ENCODE results near the gene DDHD1.
"Not testable (repeated sequence)": the region's sequence is repeated elsewhere in the genome, so short reads cannot be mapped to it uniquely, and the experiment has no call there.

Gene DDHD1

DNA sequence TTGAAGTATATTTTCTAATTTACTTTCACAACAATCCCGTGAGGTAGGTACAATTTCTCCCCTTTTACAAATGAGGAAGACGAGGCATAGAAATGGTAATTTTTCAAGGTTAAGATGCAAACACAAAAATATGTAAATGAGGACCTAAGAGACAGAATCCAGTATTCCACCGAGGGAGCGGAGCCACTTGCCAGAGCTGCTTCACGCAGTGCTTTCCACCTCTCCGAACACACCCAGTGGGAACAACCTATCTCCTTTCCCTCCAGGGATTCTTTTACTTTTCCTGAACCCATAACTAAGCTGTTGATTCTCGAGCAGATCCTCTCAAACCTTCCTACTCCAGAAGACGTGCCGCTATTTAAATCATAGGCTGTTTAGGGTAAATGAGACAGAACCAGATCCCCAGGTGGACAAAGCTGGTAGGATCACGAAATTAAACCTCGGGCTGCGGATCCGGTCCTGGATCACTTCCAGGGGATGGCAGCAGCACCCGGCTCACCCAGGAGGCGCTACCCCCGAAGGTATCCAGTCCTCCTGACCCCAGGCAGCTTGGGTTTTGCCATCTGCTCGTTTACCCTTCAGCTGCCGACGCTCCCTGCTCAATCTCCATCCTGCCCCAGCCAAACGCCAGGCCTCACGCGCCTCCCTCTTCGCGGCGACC lies 1.5 kb downstream of the DDHD1 start:
- no peak for DNase-seq

DNA sequence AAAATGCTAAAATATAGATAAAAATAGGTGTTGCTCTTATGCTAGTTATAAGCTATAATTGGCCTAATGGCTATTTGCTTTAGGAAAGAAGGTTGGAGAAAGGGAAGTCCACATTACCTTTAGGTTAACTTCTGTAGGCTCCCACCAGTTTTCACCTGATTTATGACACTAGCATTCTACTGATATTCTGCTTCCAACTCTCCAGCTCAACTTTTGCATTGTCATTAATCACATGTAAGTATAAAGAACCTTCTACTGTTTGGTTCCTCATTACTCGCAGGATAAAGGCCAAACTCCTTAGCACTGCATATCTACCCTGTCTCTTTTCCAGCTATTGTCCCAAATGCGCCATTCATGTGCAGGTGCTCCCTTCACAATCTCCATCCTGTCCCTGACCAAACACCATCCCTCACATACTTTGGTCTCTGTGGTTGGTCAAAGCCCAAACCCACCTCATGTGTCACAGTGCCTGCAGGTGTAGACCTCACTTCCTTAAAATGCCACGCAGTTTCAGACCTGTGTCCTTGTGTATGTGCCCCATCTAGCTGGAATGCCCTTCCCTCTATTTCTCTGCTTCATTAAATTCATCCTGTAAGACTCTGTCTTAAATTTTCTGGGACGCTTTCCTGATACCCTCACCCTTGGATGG lies 3.3 kb downstream of the DDHD1 start:
- DNase-seq: no peak

DNA sequence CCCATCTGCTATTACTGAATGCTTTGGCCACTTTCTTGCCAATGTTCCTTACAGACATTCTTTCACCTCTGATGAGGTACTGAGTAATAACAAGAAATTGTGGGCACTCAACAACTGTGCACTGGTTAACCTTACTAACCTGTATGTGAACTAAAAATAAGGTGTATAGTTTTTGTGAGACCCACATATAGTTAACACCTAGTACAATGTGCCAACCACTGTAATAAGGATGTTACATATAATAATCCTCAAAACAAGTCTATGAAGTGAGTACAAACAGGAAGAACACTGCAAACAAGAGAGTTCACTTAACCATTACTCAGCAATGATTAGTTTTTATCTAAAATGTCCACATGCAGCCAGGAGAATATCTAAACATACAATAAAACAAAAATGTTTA lies 4.5 kb downstream of the DDHD1 start:
- no peak for DNase-seq

DNA sequence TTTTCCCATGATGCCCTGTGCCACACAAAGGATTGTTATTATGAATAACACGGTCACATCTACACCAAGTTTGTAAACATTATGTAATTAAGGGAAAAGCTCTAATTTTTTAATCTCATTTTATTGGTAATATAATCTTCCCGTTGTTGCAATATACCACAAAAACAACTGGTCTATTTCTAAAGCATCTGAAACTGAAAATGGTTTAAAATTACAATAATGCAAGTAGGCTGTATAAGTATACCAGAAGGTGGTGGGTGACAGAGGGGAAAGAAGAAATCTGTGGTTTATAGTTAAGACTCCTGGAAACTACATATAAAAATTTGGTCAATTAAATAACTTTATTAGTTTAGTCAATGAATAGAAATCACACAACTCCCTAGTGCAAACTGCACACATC lies 5.2 kb downstream of the DDHD1 start:
- DNase-seq: no peak

DNA sequence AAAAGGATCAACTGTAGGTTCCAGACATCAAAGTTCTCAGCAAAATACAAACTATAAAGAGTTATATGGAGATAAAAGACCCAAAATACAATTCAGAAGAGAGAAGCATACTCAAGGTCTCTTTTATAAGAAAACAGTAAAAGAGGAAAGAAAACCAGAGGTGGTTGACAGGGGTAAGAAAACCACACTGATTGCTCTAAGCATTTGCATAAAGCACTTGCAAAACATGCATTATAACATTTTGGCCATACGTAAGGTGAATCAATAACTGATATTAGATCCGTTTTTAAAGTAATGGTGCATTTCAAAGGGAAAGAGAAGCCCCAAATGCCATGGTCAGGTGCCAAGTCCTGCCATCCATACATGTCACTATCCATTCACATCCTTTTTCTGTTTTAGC lies 5.9 kb downstream of the DDHD1 start:
- no peak for DNase-seq

DNA sequence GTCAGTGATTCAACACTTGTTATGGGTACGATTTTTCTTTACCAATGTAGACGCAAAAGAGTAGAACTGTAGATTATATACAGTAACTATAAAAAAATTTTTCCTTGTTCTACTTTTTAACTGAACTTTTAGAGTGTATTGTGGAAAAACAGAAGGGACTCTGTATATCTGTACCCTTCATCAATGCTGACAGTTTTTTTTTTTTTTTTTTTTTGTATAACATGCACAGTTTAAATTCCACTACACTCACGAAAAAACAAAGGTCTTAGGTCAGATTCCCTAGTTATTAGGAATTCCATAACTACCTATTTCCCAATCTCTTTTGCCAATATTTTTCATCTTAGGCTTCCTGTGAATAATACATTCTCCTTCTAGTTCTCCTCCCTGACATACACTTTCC lies 6.4 kb downstream of the DDHD1 start:
- DNase-seq: no peak

DNA sequence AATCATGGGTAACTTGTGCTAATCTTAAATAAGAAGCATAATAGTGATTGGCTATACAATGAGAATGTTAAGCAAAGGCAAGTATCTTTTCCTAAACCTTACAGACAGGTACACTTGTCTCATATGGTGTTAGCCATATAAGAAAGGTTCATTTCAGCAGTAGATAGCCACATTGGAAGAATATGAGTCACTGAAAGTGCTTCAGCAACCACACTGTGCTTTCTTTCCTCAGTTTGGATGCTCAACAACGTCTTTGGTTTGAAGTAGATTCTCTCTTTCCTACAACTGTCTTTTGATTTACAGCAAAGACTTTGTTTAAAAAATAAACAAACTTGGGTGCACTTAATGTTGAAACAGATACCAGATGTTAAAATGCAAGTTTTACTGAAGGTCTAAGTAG lies 8.9 kb downstream of the DDHD1 start:
- DNase-seq: no peak

DNA sequence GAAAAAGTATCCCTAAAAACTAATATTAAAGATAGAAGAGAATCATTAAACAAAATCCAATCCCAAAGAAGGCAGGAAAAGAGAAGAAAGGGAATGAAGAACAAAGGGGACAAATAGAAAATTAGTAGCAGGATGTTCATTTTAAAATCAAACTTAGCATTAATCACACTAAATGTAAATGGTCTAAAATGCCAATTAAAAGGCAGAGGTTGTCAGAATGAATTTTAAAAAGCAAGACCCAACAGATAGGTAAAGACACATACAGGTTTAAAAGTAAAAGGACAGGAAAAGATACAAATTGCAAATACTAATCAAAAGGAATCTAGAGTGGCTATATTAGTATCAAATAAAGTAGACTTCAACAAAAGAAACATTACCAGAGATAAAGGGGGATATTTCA lies 12.5 kb downstream of the DDHD1 start:
- no peak for DNase-seq

DNA sequence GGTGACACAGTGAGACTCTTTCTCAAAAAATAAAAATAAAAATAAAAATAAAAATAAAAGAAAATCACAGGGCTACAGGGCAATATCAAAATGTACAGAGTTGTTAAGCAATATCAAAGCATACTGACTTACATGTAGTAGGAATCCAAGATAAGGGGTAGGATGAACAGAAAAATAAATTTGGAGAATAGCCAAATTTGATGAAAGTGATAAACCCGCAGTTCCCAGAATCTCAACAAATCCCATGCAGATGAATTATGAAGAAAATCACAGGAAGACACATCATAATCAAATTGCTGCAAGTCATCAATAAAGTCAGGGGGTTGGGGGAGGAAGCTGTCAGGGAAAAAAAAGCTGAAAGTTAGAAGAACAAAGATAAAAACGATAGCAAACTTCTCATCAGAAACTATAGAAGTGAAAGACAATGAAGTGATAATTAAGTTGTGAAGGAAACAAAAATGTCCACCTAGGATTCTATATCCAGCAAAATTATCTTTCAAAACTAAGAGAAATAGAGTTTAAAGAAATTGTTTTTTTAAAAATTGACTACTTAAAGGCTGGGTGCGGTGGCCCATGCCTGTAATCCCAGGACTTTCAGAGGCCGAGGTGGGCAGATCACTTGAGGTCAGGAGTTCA lies 15.4 kb downstream of the DDHD1 start:
- no peak for DNase-seq

DNA sequence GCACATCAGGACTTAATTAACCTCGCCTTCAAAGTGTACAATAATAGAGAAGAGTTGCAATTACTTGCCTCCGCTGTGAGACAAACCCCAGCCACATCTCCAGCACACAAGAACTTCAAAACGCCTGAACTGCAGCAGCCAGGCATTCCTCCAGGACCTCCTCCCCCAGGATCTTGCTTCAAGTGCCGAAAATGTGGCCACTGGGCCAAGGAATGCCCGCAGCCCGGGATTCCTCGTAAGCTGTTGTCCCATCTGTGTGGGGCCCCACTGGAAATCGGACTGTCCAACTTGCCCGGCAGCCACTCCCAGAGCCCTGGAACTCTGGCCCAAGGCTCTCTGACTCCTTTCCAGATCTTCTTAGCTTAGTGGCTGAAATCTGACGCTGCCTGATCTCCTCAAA lies 22.6 kb downstream of the DDHD1 start:
- DNase-seq: not testable (repeated sequence)

DNA sequence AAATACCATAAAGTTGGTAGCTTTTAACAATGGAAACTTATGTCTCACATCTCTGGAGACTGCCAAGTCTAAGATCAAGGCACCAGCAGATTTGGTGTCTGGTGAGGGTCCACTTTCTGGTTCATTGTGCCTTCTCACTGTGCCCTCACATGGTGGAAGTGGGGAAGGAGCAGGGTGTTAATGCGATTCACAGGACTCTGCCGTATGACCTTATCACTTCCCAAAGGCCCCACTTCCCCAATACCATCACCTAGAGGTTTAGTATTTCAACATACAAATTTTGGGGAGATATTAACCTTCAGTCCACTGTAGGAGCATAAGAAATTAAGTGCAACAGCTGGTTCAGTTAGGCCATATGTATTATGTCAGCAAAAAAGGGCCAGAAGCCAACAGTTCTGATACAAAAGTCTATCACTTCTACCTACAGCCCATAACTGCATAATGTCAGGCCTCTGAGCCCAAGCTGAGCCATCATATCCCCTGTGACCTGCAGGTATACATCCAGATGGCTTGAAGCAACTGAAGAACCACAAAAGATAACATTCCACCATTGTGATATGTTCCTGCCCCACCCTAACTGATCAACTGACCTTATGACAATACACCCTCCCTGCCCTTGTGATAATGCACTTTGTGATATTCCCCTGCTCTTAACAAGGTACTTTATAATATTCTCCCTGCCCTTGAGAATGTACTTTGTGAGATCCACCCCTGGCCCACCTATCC lies 24.7 kb downstream of the DDHD1 start:
- DNase-seq: no peak

DNA sequence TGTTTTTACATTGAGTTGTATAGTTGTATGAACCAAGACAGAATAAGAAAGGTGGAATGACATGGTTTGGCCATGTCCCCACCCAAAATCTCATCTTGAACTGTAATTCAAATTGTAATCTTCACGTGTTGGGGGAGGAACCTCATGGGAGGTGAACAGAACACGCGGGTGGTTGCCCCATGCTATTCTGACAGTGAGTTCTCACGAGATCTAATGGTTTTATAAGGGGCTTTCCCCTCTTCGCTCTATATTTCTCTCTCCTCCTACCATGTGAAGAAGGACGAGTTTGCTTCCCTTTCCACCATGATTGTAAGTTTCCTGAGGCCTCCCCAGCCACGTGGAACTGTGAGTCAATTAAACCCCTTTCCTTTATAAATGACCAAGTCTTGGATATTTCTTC lies 25.3 kb downstream of the DDHD1 start:
- DNase-seq: no peak

DNA sequence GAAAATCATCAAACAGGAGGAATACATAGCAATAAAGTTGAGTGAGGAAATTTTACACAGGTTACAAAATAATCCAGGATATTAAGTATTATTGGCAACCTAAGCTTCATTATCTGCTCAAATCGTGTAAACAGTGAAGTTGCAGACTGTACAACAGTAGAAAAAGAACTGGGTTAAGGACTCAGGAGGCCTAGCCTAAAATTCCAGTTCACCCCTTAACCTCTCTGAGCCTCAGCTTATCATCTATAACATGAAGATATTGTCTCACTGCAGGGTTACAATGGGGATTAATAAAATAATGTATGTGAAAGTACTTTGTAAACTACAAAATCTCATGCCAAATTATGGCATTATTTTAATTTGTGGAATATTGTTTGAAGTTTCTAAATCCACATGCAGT lies 26.0 kb downstream of the DDHD1 start:
- no peak for DNase-seq

DNA sequence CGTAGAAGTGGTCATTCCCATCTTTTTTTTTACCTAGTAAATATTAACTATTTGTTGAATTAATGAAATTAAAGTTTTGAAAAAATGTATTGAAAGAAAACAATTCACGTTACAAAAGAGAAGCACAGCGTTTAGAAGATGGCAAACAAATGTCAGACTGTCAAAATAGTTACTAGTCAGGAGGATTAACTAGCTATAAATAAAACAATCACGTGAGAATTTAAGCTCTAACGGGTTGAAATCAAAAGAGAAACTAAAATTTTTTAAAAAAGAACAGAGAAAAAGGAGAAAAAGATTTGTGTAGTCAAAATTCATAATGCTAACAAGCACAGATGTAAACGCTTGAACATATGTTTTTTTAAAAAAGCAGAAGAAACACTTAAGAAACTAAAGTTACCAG lies 26.4 kb downstream of the DDHD1 start:
- no peak for DNase-seq

DNA sequence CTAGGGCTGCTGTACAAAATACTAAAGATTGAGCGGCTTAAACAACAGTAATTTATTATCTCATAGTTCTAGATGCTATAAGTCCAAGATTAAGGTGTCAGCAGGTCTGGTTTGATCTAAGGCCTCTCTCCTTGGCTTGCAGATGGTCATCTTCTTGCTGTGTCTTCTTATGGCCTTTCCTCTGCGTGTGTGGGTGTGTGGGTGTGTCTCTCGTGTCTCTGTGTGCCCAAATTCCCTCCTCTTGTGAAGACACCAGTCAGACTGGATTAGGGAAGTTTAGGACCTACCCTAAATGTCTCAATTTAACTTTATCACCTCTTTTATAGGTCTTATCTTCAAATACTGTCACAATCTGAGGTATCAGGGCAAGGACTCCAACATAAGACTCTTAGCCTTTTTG lies 28.3 kb downstream of the DDHD1 start:
- no peak for DNase-seq

DNA sequence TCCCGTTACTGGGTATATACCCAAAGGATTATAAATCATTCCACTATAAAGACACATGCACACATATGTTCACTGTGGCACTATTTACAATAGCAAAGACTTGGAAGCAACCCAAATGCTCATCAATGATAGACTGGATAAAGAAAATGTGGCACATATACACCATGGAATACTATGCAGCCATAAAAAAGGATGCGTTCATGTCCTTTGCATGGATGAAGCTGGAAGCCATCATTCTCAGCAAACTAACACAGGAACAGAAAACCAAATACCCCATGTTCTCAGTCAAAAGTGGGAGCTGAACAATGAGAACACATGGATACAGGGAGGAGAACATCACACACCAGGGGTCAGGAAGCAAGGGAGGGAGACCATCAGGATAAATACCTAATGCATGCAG lies 31.7 kb downstream of the DDHD1 start:
- DNase-seq: not testable (repeated sequence)

DNA sequence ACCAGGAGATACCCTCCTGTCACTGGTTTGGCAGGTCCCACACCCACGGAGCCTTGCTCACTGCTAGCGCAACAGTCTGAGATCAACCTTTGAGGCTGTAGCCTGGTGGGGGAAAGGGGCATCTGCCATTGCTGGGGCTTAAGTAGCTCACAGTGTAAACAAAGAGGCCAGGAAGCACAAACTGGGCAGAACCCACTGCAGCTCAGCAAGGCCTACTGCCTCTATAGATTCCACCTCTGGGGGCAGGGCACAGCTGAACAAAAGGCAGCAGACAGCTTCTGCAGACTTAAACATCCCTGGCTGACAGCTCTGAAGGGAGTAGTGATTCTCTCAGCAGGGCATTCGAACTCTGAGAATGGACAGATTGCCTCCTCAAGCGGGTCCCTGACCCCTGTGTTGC lies 35.6 kb downstream of the DDHD1 start:
- not testable (repeated sequence) for DNase-seq

DNA sequence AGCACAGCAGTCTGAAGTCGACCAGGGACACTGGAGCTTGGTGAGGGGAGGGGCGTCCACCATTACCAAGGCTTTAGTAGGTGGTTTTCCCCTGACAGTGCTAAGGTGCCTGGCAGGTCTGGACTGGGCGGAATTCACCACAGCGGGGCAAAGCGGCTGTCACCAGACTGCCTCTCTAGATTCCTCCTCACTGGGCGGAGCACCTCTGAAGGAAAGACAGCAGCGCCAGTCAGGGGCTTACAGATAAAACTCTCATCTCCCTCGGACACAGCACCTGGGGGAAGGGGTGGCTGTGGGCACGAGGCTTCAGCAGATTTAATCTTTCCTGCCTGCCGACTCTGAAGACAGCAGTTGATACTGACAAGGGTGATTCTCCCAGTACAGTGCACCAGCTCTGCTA lies 39.1 kb downstream of the DDHD1 start:
- no peak for DNase-seq

DNA sequence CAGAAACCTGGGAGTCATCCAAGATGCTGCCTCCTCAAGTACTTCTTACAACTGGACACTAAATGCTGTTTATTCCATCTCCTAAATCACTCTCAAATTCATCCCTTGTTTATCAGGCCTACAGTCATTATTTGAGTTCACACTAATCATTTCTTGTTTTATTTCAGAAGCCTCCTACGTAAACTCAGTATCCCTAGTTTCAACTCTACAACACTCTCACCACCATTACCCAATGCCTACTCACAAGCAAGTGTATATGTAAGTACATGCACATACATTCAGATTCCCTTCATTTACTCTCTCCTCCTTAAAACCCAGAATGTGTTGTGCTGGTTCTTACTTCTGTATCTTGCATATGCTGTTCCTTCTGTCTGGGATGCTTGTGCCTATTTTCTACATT lies 43.0 kb downstream of the DDHD1 start:
- no peak for DNase-seq

DNA sequence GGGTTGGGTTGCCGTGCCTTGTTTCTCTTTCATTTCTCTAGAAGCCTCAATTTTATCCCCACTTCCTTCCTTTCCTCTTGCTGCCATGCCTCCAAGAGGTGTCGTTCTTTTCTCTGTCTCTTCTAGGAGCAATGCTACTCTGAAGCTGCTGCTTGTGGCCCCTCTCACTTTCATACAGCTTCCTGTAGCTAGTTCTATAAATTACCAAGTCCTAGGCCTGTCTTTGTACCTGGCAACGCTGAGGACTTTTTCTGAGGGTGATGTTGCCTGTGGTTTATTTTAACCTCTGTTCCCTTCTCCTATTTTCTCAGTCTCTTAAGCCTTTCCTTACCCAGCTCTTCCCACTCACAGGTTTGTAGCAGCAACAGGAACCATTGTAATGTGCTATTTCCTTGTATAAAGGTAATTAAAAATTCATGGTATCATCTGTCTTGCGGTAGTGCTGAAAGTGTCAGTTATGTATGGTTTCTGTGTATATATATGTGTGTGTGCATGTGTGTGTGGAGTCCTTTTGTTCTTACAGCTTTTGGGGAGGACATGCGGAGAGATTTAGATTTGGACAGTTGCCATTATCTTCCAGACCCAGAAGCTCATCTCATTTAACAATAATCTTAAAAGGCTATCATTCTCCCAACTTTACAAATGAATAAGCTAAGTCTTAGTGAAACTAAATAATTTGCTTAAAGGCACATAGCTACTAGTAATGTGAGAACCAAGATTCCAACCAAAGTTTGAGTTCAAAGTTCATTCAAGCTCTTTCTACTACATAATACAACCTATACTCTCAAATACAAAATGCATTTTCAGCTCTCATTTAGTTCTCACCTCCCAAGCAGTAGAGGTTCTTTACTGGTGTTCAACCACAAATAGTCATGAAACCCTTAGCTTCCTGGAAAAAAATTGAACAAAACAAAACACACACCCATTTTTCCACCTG lies 43.8 kb downstream of the DDHD1 start:
- no peak for DNase-seq

DNA sequence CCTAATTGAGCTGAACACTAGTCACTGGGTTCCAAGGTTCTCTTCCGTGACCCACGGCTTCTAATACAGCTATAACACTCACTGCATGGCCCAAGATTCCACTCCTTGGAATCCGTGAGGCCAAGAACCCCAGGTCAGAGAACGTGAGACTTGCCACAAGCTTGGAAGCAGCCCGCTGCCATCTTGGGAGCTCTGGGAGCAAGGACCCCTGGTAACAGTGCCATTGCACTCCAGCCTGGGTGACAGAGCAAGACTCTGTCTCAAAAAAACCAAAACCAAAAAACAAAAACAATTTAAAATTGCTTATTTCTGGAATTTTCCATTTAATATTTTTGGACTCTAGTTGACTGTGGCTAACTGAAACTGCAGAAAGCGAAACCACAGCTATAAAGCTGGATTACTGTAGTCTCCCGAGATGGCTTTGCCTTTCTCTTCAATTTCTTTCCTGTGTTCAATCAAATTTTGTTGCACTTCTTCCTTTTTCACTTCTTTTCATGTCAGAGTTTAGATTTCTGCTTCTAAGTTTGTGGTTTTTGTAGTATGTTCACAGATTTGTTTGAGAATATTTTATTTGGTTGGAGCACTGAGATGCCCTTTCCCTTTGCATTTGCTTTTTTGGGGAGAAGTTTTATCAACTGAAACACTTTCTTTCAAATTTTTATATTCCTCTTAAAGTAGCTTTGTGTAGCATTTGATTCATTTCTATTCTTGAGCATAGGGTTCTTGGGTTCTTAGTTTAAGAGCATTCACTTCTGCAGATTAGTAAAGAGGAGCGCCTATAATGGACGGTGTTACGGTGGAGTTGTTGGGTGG lies 44.6 kb downstream of the DDHD1 start:
- no peak for DNase-seq

DNA sequence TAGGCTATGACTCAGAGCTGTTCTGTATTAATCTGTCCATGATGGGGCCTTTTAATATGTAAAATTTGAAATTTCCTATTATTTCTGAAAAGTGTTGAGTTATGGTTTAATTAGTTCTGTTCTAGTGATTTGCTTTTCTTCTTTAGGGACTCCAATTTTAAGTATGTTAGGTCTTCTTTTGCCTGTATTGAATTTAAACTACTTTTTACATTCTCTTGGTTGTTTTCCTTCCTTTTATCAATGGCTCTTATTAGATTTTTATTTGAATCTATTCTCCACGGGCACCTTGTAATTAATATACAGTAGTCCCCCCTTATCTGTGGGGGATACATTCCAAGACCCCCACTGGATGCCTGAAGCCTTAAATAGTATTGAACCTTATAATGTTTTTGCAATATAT lies 46.4 kb downstream of the DDHD1 start:
- no peak for DNase-seq
